HepG2 (cell line): ENCODE data around the gene DCUN1D3. TPM values are rescaled to one million over a fixed set of nuclear protein-coding genes. Genes with fewer than 3 reads are reported as not detected.

ENCODE experiments used
- MYNN ChIP-seq: sonication (generic); formaldehyde crosslinking; IDR thresholded peaks from 2 replicates; pipeline ENCODE4 v1.4.0; 2020; ENCODE audit warnings: mild to moderate bottlenecking, low read depth, missing genetic modification reagents
- PHF5A ChIP-seq: IDR thresholded peaks from one replicate; pipeline ENCODE4 v1.6.1; 2018; ENCODE audit warnings: low read depth, missing genetic modification reagents; ENCODE audit not compliant: unreplicated experiment
- POLR2A ChIP-seq, 2 experiments: IDR thresholded peaks; 2 replicates each; pipeline ENCODE4 v1.6.1; 2011; ENCODE audit warnings: low read depth in 2 of 2, low read length in 2 of 2, mild to moderate bottlenecking in 1 of 2, moderate library complexity in 1 of 2; ENCODE audit not compliant: insufficient read depth in 1 of 2
- TARDBP ChIP-seq: sonication (generic); formaldehyde crosslinking; IDR thresholded peaks from 2 replicates; pipeline ENCODE4 v1.8.0; 2022; ENCODE audit warnings: mild to moderate bottlenecking, missing genetic modification reagents
- ZNF180 ChIP-seq: sonication (generic); formaldehyde crosslinking; IDR thresholded peaks from 2 replicates; pipeline ENCODE4 v1.4.0; 2020; ENCODE audit warnings: low read depth, missing genetic modification reagents, borderline replicate concordance
- polyA plus RNA-seq, 8 experiments: library from polyadenylated mRNA; depleted of rRNA in 3 of 8; stranded (reverse) in 7 of 8; unstranded in 1 of 8; fragments of >200 nt; fragmentation: Illumina TruSeq in 4 of 8; extraction: Trizol in 4 of 8; gene quantifications; 2 replicates each; pipeline versions ENCODE4 v1.2.1 to v1.2.3, GENCODE V29; 2011 to 2016; ENCODE audit warnings: low read depth in 4 of 8, missing spikeins in 1 of 8, mixed read lengths in 1 of 8; ENCODE audit not compliant: insufficient read depth in 1 of 8
- total RNA-seq, 5 experiments: library from RNA; depleted of rRNA; stranded (reverse); fragments of >200 nt; fragmentation: Illumina TruSeq; extraction: Trizol; gene quantifications; 2 replicates each; pipeline ENCODE4 v1.2.3, GENCODE V29; 2016; ENCODE audit warnings: low read depth in 1 of 5
- TF ChIP-seq, protein P1 (sequence below): fragments of 450-650 bp; IDR thresholded peaks from 2 replicates; pipeline ENCODE4 v1.6.1; 2017; ENCODE audit warnings: mild to moderate bottlenecking
- TF ChIP-seq, protein P2 (sequence below), 2 experiments: sonication (generic) in 1 of 2; formaldehyde crosslinking in 1 of 2; IDR thresholded peaks; 2 replicates each; pipeline versions ENCODE4 v1.4.0 to v1.6.1; 2018 to 2020; ENCODE audit warnings: missing genetic modification reagents in 2 of 2, borderline replicate concordance in 1 of 2, low read depth in 1 of 2, mild to moderate bottlenecking in 1 of 2, missing biosample characterization in 1 of 2
- TF ChIP-seq, protein P3 (sequence below): sonication (generic); formaldehyde crosslinking; IDR thresholded peaks from 2 replicates; pipeline ENCODE4 v1.5.1; 2020; ENCODE audit warnings: mild to moderate bottlenecking, missing genetic modification reagents, borderline replicate concordance
- TF ChIP-seq, protein P4 (sequence below): IDR thresholded peaks from 2 replicates; pipeline ENCODE4 v1.6.1; 2012; ENCODE audit warnings: low read length, improper control_type of control experiment
- TF ChIP-seq, protein P5 (sequence below): sonication (generic); formaldehyde crosslinking; IDR thresholded peaks from 2 replicates; pipeline ENCODE4 v1.5.0; 2020; ENCODE audit warnings: missing genetic modification reagents

DCUN1D3 gene
- total and polyA plus RNA-seq, 2 of the 13 experiments (the other 11 are each of a cell fraction or from before 2014, with no cell fraction given) = 5.0 to 19.3 TPM

DNA sequence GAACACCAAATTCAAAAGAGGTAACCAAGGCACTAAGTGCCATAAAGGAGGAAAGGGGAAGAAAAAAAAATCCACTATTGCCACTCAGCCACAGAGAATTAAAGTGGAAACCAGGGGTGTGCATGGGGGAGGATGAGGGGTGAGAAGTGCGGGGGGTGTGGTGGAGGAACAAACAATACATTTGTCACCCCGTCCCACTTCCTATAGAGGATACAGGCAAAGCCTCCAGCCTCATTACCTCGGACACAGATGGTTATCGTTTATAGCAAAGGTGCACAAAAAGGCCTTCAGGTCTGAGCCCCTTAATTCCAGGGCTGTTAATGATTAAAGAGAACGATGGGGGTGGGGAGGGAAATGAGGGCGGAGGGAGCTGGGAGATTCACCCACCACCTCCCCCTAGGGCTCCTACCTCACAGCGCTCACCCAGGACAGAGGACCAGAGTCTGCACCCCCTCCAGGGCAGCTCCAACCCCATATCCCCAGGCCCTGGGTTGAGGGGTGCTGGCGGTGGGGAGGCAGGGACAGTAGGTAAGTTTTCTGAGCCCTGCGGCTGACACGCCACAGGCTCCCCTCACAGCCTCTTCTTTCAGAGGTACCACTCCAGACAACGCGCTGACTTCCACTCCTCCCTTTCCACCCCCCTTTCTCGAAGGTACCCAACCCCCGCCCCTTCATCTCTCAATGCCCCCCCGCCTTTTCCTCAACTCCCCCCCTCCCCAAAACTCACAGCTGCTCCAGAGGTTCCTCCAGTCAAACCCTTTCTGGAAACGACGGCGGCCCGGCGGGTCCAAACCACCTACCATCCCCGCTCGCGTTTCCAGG is 470 bp downstream of the DCUN1D3 start (continued):
- TF ChIP-seq, protein P1, sequence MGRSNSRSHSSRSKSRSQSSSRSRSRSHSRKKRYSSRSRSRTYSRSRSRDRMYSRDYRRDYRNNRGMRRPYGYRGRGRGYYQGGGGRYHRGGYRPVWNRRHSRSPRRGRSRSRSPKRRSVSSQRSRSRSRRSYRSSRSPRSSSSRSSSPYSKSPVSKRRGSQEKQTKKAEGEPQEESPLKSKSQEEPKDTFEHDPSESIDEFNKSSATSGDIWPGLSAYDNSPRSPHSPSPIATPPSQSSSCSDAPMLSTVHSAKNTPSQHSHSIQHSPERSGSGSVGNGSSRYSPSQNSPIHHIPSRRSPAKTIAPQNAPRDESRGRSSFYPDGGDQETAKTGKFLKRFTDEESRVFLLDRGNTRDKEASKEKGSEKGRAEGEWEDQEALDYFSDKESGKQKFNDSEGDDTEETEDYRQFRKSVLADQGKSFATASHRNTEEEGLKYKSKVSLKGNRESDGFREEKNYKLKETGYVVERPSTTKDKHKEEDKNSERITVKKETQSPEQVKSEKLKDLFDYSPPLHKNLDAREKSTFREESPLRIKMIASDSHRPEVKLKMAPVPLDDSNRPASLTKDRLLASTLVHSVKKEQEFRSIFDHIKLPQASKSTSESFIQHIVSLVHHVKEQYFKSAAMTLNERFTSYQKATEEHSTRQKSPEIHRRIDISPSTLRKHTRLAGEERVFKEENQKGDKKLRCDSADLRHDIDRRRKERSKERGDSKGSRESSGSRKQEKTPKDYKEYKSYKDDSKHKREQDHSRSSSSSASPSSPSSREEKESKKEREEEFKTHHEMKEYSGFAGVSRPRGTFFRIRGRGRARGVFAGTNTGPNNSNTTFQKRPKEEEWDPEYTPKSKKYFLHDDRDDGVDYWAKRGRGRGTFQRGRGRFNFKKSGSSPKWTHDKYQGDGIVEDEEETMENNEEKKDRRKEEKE = no peak
- TF ChIP-seq, protein P2, sequence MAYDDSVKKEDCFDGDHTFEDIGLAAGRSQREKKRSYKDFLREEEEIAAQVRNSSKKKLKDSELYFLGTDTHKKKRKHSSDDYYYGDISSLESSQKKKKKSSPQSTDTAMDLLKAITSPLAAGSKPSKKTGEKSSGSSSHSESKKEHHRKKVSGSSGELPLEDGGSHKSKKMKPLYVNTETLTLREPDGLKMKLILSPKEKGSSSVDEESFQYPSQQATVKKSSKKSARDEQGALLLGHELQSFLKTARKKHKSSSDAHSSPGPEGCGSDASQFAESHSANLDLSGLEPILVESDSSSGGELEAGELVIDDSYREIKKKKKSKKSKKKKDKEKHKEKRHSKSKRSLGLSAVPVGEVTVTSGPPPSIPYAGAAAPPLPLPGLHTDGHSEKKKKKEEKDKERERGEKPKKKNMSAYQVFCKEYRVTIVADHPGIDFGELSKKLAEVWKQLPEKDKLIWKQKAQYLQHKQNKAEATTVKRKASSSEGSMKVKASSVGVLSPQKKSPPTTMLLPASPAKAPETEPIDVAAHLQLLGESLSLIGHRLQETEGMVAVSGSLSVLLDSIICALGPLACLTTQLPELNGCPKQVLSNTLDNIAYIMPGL (CRISPR knock-in tag; IDR thresholded peaks at IDR 0.05; ENCODE audit: borderline replicate concordance in 1 of 2, low read depth in 1 of 2) = peak in 1 of 2 experiments; percentile 49; a peak in 3 of 4 replicates
- TF ChIP-seq TARDBP (peak; percentile 77), POLR2A (IDR thresholded peaks at IDR 0.05; ENCODE audit: insufficient read depth in 1 of 2, low read depth in 2 of 2, low read length in 2 of 2) (peak; percentile 76; a peak in 3 of 4 replicates), MYNN (peak; percentile 31; the same call in 1 of the 2 replicates), PHF5A (CRISPR knock-in tag) (no peak), ZNF180 (CRISPR knock-in tag) (no peak)
- TF ChIP-seq, protein P3, sequence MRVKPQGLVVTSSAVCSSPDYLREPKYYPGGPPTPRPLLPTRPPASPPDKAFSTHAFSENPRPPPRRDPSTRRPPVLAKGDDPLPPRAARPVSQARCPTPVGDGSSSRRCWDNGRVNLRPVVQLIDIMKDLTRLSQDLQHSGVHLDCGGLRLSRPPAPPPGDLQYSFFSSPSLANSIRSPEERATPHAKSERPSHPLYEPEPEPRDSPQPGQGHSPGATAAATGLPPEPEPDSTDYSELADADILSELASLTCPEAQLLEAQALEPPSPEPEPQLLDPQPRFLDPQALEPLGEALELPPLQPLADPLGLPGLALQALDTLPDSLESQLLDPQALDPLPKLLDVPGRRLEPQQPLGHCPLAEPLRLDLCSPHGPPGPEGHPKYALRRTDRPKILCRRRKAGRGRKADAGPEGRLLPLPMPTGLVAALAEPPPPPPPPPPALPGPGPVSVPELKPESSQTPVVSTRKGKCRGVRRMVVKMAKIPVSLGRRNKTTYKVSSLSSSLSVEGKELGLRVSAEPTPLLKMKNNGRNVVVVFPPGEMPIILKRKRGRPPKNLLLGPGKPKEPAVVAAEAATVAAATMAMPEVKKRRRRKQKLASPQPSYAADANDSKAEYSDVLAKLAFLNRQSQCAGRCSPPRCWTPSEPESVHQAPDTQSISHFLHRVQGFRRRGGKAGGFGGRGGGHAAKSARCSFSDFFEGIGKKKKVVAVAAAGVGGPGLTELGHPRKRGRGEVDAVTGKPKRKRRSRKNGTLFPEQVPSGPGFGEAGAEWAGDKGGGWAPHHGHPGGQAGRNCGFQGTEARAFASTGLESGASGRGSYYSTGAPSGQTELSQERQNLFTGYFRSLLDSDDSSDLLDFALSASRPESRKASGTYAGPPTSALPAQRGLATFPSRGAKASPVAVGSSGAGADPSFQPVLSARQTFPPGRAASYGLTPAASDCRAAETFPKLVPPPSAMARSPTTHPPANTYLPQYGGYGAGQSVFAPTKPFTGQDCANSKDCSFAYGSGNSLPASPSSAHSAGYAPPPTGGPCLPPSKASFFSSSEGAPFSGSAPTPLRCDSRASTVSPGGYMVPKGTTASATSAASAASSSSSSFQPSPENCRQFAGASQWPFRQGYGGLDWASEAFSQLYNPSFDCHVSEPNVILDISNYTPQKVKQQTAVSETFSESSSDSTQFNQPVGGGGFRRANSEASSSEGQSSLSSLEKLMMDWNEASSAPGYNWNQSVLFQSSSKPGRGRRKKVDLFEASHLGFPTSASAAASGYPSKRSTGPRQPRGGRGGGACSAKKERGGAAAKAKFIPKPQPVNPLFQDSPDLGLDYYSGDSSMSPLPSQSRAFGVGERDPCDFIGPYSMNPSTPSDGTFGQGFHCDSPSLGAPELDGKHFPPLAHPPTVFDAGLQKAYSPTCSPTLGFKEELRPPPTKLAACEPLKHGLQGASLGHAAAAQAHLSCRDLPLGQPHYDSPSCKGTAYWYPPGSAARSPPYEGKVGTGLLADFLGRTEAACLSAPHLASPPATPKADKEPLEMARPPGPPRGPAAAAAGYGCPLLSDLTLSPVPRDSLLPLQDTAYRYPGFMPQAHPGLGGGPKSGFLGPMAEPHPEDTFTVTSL = no peak
- TF ChIP-seq, protein P4, sequence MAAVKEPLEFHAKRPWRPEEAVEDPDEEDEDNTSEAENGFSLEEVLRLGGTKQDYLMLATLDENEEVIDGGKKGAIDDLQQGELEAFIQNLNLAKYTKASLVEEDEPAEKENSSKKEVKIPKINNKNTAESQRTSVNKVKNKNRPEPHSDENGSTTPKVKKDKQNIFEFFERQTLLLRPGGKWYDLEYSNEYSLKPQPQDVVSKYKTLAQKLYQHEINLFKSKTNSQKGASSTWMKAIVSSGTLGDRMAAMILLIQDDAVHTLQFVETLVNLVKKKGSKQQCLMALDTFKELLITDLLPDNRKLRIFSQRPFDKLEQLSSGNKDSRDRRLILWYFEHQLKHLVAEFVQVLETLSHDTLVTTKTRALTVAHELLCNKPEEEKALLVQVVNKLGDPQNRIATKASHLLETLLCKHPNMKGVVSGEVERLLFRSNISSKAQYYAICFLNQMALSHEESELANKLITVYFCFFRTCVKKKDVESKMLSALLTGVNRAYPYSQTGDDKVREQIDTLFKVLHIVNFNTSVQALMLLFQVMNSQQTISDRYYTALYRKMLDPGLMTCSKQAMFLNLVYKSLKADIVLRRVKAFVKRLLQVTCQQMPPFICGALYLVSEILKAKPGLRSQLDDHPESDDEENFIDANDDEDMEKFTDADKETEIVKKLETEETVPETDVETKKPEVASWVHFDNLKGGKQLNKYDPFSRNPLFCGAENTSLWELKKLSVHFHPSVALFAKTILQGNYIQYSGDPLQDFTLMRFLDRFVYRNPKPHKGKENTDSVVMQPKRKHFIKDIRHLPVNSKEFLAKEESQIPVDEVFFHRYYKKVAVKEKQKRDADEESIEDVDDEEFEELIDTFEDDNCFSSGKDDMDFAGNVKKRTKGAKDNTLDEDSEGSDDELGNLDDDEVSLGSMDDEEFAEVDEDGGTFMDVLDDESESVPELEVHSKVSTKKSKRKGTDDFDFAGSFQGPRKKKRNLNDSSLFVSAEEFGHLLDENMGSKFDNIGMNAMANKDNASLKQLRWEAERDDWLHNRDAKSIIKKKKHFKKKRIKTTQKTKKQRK = no peak
- TF ChIP-seq, protein P5, sequence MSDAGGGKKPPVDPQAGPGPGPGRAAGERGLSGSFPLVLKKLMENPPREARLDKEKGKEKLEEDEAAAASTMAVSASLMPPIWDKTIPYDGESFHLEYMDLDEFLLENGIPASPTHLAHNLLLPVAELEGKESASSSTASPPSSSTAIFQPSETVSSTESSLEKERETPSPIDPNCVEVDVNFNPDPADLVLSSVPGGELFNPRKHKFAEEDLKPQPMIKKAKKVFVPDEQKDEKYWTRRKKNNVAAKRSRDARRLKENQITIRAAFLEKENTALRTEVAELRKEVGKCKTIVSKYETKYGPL (CRISPR knock-in tag) = no peak
